Measurements from ENCODE around the gene CISD3. TPM values are rescaled to one million over a fixed set of nuclear protein-coding genes. Genes with fewer than 3 reads are reported as not detected.
A peak's percentile ranks its signal among the peaks of the same experiment; 100 is the strongest.

Gene CISD3, protein sequence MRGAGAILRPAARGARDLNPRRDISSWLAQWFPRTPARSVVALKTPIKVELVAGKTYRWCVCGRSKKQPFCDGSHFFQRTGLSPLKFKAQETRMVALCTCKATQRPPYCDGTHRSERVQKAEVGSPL
- total RNA-seq (2022) = 101 and 109 TPM in 2 replicates
- percentile 86 among the genes with signal in this experiment for Bru-seq, nascent RNA
- BruChase-seq, experiment 1, labeled RNA remaining after a 6-hour chase = percentile 89 among the genes with signal in this experiment
- BruChase-seq, experiment 2, labeled RNA remaining after a 2-hour chase = percentile 81 among the genes with signal in this experiment
- long read RNA-seq, transcript CISD3-206 (3 exons, 2,326 nt) = minor isoform, 76 of 392 reads
- long read RNA-seq, transcript CISD3-204 (4 exons, 2,074 nt) = major isoform, 289 of 392 reads
- long read RNA-seq, partial matches to known transcripts = 17 of 392 reads
- long read RNA-seq, other reads (novel, unspliced or antisense) = 10 of 392 reads

GRCh38 chr17:38729886-38730525 lies at the start of gene CISD3:
Gene CISD3, plus strand, starts transcription at chr17:38730341. Its CDS starts 18 bp downstream, at chr17:38730359.
- peaks cover 48% of the 10 kb centered on the region for H3K4me1 Mint-ChIP-seq (ENCODE audit: low read depth, unreplicated experiment)
- H3K27me3 Mint-ChIP-seq (ENCODE audit: unreplicated experiment) = no peaks in the 10 kb centered on the region
- H3K27ac Mint-ChIP-seq (ENCODE audit: unreplicated experiment) = peak within 1 kb of the TSS; percentile 85
- no peaks in the 10 kb centered on the region for H3K9me3 Mint-ChIP-seq (ENCODE audit: low read depth, unreplicated experiment)
- BruUV-seq (replicated peaks) = no TSS peak
- TF ChIP-seq CTCF (IDR thresholded peaks at IDR 0.05; ENCODE audit: unreplicated experiment) = peak; percentile 100
- intact Hi-C loops (cut with micrococcal nuclease; ENCODE audit: unreplicated experiment) = loop anchor here (1.0 kb wide), 2 partner anchors 26 to 53 kb away; no protein-coding TSS in a partner anchor
- CTCF ChIA-PET = interaction anchor here (0.9 to 2.5 kb wide), 10 partner anchors 15 to 172 kb away, joined by 3 to 20 read pairs (median 4); partner anchors contain the start of genes EPOP, MLLT6 and PSMB3
- peaks cover 89% of the 10 kb centered on the region for H3K36me3 Mint-ChIP-seq (ENCODE audit: insufficient read depth, unreplicated experiment)
- peak within 1 kb of the TSS; percentile 90 for H3K4me3 Mint-ChIP-seq (ENCODE audit: low read depth, unreplicated experiment)
- DNase-seq = peak; percentile 100

DNA sequence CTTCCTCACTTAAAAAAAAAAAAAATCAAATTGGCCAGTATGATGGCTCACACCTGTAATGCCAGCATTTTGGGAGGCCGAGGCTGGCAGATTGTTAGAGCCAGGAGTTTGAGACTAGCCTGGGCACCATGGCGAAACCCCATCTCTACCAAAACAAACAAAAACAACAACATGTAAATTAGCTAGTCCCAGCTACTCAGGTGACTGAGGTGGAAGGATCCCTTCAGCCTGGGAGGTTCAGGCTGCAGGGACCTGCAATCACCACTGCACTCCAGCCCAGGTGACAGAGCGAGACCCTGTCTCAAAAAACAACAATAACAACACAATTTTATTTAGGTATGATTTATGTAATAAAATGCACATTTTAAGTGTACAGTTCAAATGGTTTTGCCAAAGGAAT lies 49.0 kb upstream of the CISD3 start:
- CTCF ChIA-PET = interaction anchor here (0.6 to 1.7 kb wide), 10 partner anchors 8 to 239 kb away, joined by 3 to 10 read pairs (median 3); partner anchors contain the start of gene RPL23
- H3K27me3 Mint-ChIP-seq (ENCODE audit: unreplicated experiment) = peaks cover 37% of the 10 kb centered on the region
- H3K4me3 Mint-ChIP-seq (ENCODE audit: low read depth, unreplicated experiment) = no peak overlapping the region
- no peak for DNase-seq
- H3K27ac Mint-ChIP-seq (ENCODE audit: unreplicated experiment) = no peak overlapping the region
- H3K4me1 Mint-ChIP-seq (ENCODE audit: low read depth, unreplicated experiment) = peaks cover 14% of the 10 kb centered on the region
- peaks cover 11% of the 10 kb centered on the region for H3K36me3 Mint-ChIP-seq (ENCODE audit: insufficient read depth, unreplicated experiment)
- TF ChIP-seq CTCF (IDR thresholded peaks at IDR 0.05; ENCODE audit: unreplicated experiment) = no peak
- intact Hi-C loops (cut with micrococcal nuclease; ENCODE audit: unreplicated experiment) = no loop called here
- H3K9me3 Mint-ChIP-seq (ENCODE audit: low read depth, unreplicated experiment) = no peaks in the 10 kb centered on the region
- BruUV-seq (replicated peaks) = no TSS peak

DNA sequence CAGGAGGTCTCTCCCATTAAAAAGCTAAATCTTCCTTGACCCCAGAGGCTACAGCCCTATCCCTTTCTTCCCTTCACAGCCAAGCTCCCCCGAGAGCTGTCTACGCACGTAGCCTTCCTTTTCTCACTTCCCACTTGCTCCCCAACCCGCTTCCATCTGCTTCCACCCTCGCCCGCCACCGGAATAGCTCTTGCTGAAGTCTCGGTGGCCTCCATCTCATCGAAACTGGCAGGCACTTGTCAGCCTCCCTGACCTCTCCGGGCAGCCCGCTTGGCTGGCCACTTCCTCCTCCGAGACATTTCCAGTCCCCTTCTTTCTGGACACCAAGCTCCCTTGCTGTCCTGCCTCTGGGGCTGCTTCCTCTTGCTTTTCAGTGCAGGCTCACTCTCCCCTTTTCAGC lies 44.6 kb upstream of the CISD3 start:
- no peak overlapping the region for H3K4me3 Mint-ChIP-seq (ENCODE audit: low read depth, unreplicated experiment)
- H3K36me3 Mint-ChIP-seq (ENCODE audit: insufficient read depth, unreplicated experiment) = no peaks in the 10 kb centered on the region
- H3K27ac Mint-ChIP-seq (ENCODE audit: unreplicated experiment) = no peak overlapping the region
- no peak for DNase-seq
- H3K4me1 Mint-ChIP-seq (ENCODE audit: low read depth, unreplicated experiment) = no peaks in the 10 kb centered on the region
- BruUV-seq (replicated peaks) = no TSS peak
- H3K27me3 Mint-ChIP-seq (ENCODE audit: unreplicated experiment) = peaks cover 46% of the 10 kb centered on the region
- no peaks in the 10 kb centered on the region for H3K9me3 Mint-ChIP-seq (ENCODE audit: low read depth, unreplicated experiment)
- intact Hi-C loops (cut with micrococcal nuclease; ENCODE audit: unreplicated experiment) = no loop called here
- no peak for TF ChIP-seq CTCF (IDR thresholded peaks at IDR 0.05; ENCODE audit: unreplicated experiment)
- CTCF ChIA-PET = interaction anchor here (0.6 to 1.7 kb wide), 8 partner anchors 8 to 241 kb away, joined by 3 to 6 read pairs (median 3); partner anchors contain the start of gene EPOP

DNA sequence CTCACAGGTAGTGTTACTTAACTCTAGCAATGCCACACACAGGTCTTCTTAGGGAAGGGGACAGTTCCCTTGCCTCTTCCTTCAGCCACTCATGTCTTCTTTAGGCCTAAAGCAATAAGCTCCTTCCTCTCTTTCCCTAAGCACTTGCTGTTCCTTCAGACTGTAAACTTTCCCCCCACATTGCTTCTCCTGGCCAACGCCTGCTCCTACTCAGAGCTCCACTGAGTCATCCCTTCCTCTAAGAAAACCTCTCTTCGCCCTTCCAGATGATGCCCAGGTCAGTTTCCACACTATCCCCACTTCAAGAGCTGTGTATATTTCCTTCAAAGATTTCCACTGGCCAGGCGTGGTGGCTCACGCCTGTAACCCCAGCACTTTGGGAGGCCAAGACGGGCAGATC lies 42.9 kb upstream of the CISD3 start:
- DNase-seq = no peak
- CTCF ChIA-PET = interaction anchor here (0.7 to 2.9 kb wide), 7 partner anchors 9 to 1660 kb away, joined by 3 to 9 read pairs (median 4); no protein-coding TSS in a partner anchor
- Mint-ChIP-seq H3K4me1 (ENCODE audit: low read depth, unreplicated experiment) (no peaks in the 10 kb centered on the region), H3K36me3 (ENCODE audit: insufficient read depth, unreplicated experiment) (no peaks in the 10 kb centered on the region), H3K9me3 (ENCODE audit: low read depth, unreplicated experiment) (no peaks in the 10 kb centered on the region), H3K4me3 (ENCODE audit: low read depth, unreplicated experiment) (no peak overlapping the region), H3K27me3 (ENCODE audit: unreplicated experiment) (peaks cover 64% of the 10 kb centered on the region), H3K27ac (ENCODE audit: unreplicated experiment) (no peak overlapping the region)
- no peak for TF ChIP-seq CTCF (IDR thresholded peaks at IDR 0.05; ENCODE audit: unreplicated experiment)
- intact Hi-C loops (cut with micrococcal nuclease; ENCODE audit: unreplicated experiment) = no loop called here
- no TSS peak for BruUV-seq (replicated peaks)

Measured in Calu3 (cell line).